Measurements from ENCODE around the gene MAZ.

DNA sequence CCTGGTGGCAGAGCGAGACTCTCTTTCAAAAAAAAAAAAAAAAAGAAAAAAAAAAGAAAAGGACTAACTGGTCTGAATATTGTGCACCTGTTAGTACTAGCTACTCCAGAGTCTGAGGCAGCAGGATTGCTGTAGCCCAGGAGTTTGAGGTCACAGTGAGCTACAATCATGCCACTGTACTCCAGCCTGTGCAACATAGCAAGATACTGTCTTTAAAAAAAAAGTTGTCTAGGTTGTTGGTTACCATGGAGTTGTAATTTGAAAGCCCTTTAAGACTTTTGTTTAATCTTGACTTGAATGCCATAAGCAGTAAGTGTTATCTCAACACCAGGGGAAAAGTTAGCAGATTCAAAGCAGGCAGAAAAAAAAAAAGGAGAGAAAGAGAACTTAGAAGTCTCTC is 49.7 kb upstream of the MAZ start:
- TF ChIP-seq, protein P1, sequence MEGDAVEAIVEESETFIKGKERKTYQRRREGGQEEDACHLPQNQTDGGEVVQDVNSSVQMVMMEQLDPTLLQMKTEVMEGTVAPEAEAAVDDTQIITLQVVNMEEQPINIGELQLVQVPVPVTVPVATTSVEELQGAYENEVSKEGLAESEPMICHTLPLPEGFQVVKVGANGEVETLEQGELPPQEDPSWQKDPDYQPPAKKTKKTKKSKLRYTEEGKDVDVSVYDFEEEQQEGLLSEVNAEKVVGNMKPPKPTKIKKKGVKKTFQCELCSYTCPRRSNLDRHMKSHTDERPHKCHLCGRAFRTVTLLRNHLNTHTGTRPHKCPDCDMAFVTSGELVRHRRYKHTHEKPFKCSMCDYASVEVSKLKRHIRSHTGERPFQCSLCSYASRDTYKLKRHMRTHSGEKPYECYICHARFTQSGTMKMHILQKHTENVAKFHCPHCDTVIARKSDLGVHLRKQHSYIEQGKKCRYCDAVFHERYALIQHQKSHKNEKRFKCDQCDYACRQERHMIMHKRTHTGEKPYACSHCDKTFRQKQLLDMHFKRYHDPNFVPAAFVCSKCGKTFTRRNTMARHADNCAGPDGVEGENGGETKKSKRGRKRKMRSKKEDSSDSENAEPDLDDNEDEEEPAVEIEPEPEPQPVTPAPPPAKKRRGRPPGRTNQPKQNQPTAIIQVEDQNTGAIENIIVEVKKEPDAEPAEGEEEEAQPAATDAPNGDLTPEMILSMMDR (IDR thresholded peaks at IDR 0.05; ENCODE audit: insufficient read depth, low read length, poor library complexity, severe bottlenecking): no peak
- no peak for TF ChIP-seq EZH2phosphoT487 (conservative IDR thresholded peaks at IDR 0.05; ENCODE audit: low read length)

All from SU-DHL-6 (cell line).